Omental fat pad (tissue), 4 donors: ENCODE data around the gene DYRK1A. TPM values are rescaled to one million over a fixed set of nuclear protein-coding genes. Genes with fewer than 3 reads are reported as not detected.

Experiments used
- ATAC-seq: fragments of 150-250 bp; one replicate; pipeline ENCODE4 v1.9.1; 2016; ENCODE audit warnings: mild to moderate bottlenecking, moderate library complexity; ENCODE audit not compliant: low FRiP score
- DNase-seq: peaks from one replicate; pipeline ENCODE4 v3.0.0-alpha.2; 2019; ENCODE audit warnings: low spot score
- CTCF ChIP-seq, 3 donors: fragments of 450-650 bp; IDR thresholded peaks; one replicate each; pipeline ENCODE4 v1.5.1; 2016 to 2017; ENCODE audit warnings: antibody characterized with exemption in 3 of 3, mild to moderate bottlenecking in 3 of 3, moderate library complexity in 2 of 3
- total RNA-seq, 4 donors: library from RNA; depleted of rRNA; stranded (reverse); fragments of >200 nt; gene quantifications; one replicate each; pipeline ENCODE4 v1.1.0, GENCODE V29; 2016

The DYRK1A gene
- total RNA-seq, 4 donors from 2014 or later = 50.7 to 82.3 (median 72.3) TPM

GRCh38 chr21:37528150-37528937, 161.8 kb downstream of the DYRK1A start:
- DNase-seq (no peak), ATAC-seq (no peak)
- TF ChIP-seq CTCF (IDR thresholded peaks at IDR 0.05) = no peak

GRCh38 chr21:37529649-37530048, 163.1 kb downstream of the DYRK1A start:
- ATAC-seq = no peak
- no peak for TF ChIP-seq CTCF (IDR thresholded peaks at IDR 0.05)
- no peak for DNase-seq

GRCh38 chr21:37530901-37531351, 164.4 kb downstream of the DYRK1A start:
- TF ChIP-seq CTCF (IDR thresholded peaks at IDR 0.05) = no peak
- DNase-seq (no peak), ATAC-seq (no peak)

- no peak for TF ChIP-seq CTCF (IDR thresholded peaks at IDR 0.05)
- ATAC-seq (no peak), DNase-seq (no peak)
These were observed 164.9 kb downstream of the DYRK1A start for GRCh38 chr21:37531431-37531932.

GRCh38 chr21:37532868-37533780, 166.6 kb downstream of the DYRK1A start:
- ATAC-seq (no peak), DNase-seq (no peak)
- no peak for TF ChIP-seq CTCF (IDR thresholded peaks at IDR 0.05)

GRCh38 chr21:37534431-37534830, 167.9 kb downstream of the DYRK1A start:
- DNase-seq (no peak), ATAC-seq (no peak)
- TF ChIP-seq CTCF (IDR thresholded peaks at IDR 0.05) = no peak
